Transverse colon (tissue), 4 donors: ENCODE results near the gene C6orf62. TPM values are rescaled to one million over a fixed set of nuclear protein-coding genes. Genes with fewer than 3 reads are reported as not detected.
"Not testable (repeated sequence)": the region's sequence is repeated elsewhere in the genome, so short reads cannot be mapped to it uniquely, and the experiment has no call there.

Experiments used
- DNase-seq: peaks from one replicate; pipeline ENCODE4 v3.0.0-alpha.2; 2019
- H3K27ac ChIP-seq, 4 donors: fragments of 200-600 bp; sonication (generic); 2 replicates each; pipeline ENCODE4 v1.5.1; 2016 to 2018; ENCODE audit warnings: inconsistent platforms in 4 of 4
- H3K27me3 ChIP-seq: fragments of 200-600 bp; sonication (generic); 2 replicates; pipeline ENCODE4 v1.5.1; 2017; ENCODE audit warnings: inconsistent platforms
- H3K36me3 ChIP-seq, 4 donors: fragments of 200-600 bp; sonication (generic); 2 replicates each; pipeline ENCODE4 v1.5.1; 2017 to 2019; ENCODE audit warnings: inconsistent platforms in 4 of 4
- H3K4me1 ChIP-seq, 4 donors: fragments of 200-600 bp; sonication (generic); 2 replicates each; pipeline ENCODE4 v1.5.1; 2017 to 2020; ENCODE audit warnings: inconsistent platforms in 4 of 4
- H3K4me3 ChIP-seq, 4 donors: fragments of 200-600 bp; sonication (generic); 1 replicate in 1 of 4; 2 replicates in 3 of 4; pipeline versions ENCODE4 v1.5.1 to v1.6.1; 2017 to 2019; ENCODE audit warnings: inconsistent platforms in 4 of 4
- H3K9me3 ChIP-seq, 2 donors: fragments of 200-600 bp; sonication (generic); 2 replicates each; pipeline ENCODE4 v1.5.1; 2017 to 2019; ENCODE audit warnings: inconsistent platforms in 2 of 2
- CTCF ChIP-seq, 5 experiments: fragments of 200-600 bp in 3 of 5; fragments of 450-650 bp in 2 of 5; sonication (generic) in 3 of 5; IDR thresholded peaks; 1 replicate in 2 of 5; 2 replicates in 3 of 5; pipeline ENCODE4 v1.5.1; 2016 to 2017; ENCODE audit warnings: antibody characterized with exemption in 5 of 5, inconsistent platforms in 3 of 5, mild to moderate bottlenecking in 2 of 5, moderate library complexity in 1 of 5
- EP300 ChIP-seq: sonication (generic); formaldehyde crosslinking; IDR thresholded peaks from one replicate; pipeline ENCODE4 v1.6.1; 2017; ENCODE audit warnings: antibody characterized with exemption, low read depth
- POLR2A ChIP-seq: fragments of 450-650 bp; IDR thresholded peaks from one replicate; pipeline ENCODE4 v1.6.1; 2016; ENCODE audit warnings: antibody characterized with exemption, mild to moderate bottlenecking, moderate library complexity
- POLR2AphosphoS5 ChIP-seq, 3 donors: sonication (generic); formaldehyde crosslinking; IDR thresholded peaks; one replicate each; pipeline ENCODE4 v1.6.1; 2016; ENCODE audit warnings: antibody characterized with exemption in 3 of 3
- WGBS, 2 donors: methylation state at CpG; one replicate each; pipeline ENCODE4 v1.1.5; 2018; ENCODE audit warnings: low coverage in 1 of 2; 5-methylcytosine and 5-hydroxymethylcytosine counted together
- in situ Hi-C, 4 donors: fragments of 200-750 bp; cut with MboI; loops; one replicate each; pipeline versions ENCODE4 v1.15.0 to v1.15.1; 2017; ENCODE audit warnings: low sequenced_read_pairs in 3 of 4, low pct_ligation_motif_present in 1 of 4, low pct_unique_long_range_greater_than_20kb in 1 of 4
- intact Hi-C: fragments of 100-400 bp; cut with DNase I; formaldehyde crosslinking; loops from one replicate; pipeline ENCODE4 v1.15.1; 2023; ENCODE audit warnings: low total_unique reads
- total RNA-seq, 4 donors: library from RNA; depleted of rRNA; stranded (reverse); fragments of >200 nt; gene quantifications; one replicate each; pipeline ENCODE4 v1.1.0, GENCODE V29; 2016

Gene C6orf62
- total RNA-seq, 4 donors from 2014 or later: 29.9 to 64.3 (median 40.9) TPM

- 89% methylated on average over 3 of the region's 3 CpGs; no CpG with 5 or more reads in 1 of the 2 donors for WGBS, 2 donors
- no peak for DNase-seq
- in situ Hi-C loops (loop anchor here in 2 of 4 donors (10.0 to 25.0 kb wide), 2 partner anchors 172 to 175 kb away; no protein-coding TSS in a partner anchor), intact Hi-C loops (loop anchor here (10.0 kb wide), 1 partner anchor 175 kb away; no protein-coding TSS in a partner anchor)
- peaks cover 0 to 12% (median 0%) of the 10 kb centered on the region in 4 donors for H3K4me1 ChIP-seq
- no peaks in the 10 kb centered on the region for H3K9me3 ChIP-seq
- no peak overlapping the region for H3K4me3 ChIP-seq
- H3K27me3 ChIP-seq: no peaks in the 10 kb centered on the region
- no peaks in the 10 kb centered on the region for H3K36me3 ChIP-seq
- TF ChIP-seq POLR2A (no peak), CTCF (IDR thresholded peaks at IDR 0.05) (no peak), EP300 (no peak), POLR2AphosphoS5 (IDR thresholded peaks at IDR 0.05) (no peak)
- H3K27ac ChIP-seq: no peak overlapping the region
These were observed 40.8 kb upstream of the C6orf62 start for GRCh38 chr6:24759718-24760117.

GRCh38 chr6:24757611-24758010 lies 38.7 kb upstream of the C6orf62 start:
- Histone ChIP-seq H3K27ac (no peak overlapping the region), H3K36me3 (no peaks in the 10 kb centered on the region), H3K4me3 (no peak overlapping the region), H3K4me1 (no peaks in the 10 kb centered on the region), H3K27me3 (no peaks in the 10 kb centered on the region), H3K9me3 (no peaks in the 10 kb centered on the region)
- 95% methylated on average over 6 of the region's 6 CpGs; no CpG with 5 or more reads in 1 of the 2 donors for WGBS, 2 donors
- DNase-seq: no peak
- in situ Hi-C loops (loop anchor here in 1 of 4 donors (25.0 kb wide), 1 partner anchor 170 kb away; no protein-coding TSS in a partner anchor), intact Hi-C loops (no loop called here)
- TF ChIP-seq CTCF (IDR thresholded peaks at IDR 0.05): no peak
- TF ChIP-seq POLR2AphosphoS5 (IDR thresholded peaks at IDR 0.05): no peak
- TF ChIP-seq EP300: no peak
- no peak for TF ChIP-seq POLR2A

GRCh38 chr6:24755279-24755678 lies 36.3 kb upstream of the C6orf62 start:
- Histone ChIP-seq H3K4me3 (no peak overlapping the region), H3K27ac (no peak overlapping the region), H3K4me1 (no peaks in the 10 kb centered on the region), H3K9me3 (no peaks in the 10 kb centered on the region), H3K36me3 (no peaks in the 10 kb centered on the region), H3K27me3 (no peaks in the 10 kb centered on the region)
- intact Hi-C loops: no loop called here
- DNase-seq: no peak
- in situ Hi-C loops: loop anchor here in 1 of 4 donors (25.0 kb wide), 1 partner anchor 168 kb away; no protein-coding TSS in a partner anchor
- TF ChIP-seq POLR2A: no peak

GRCh38 chr6:24754378-24754777 lies 35.4 kb upstream of the C6orf62 start:
- H3K27me3 ChIP-seq, H3K9me3 ChIP-seq, DNase-seq, intact Hi-C loops, H3K4me1 ChIP-seq, H3K27ac ChIP-seq, H3K4me3 ChIP-seq, H3K36me3 ChIP-seq: not testable (repeated sequence)
- in situ Hi-C loops: loop anchor here in 1 of 4 donors (25.0 kb wide), 1 partner anchor 167 kb away; no protein-coding TSS in a partner anchor
- WGBS, 2 donors: 81 to 86% methylated on average over 1 to 4 of the region's 4 CpGs

- H3K4me1 ChIP-seq: no peaks in the 10 kb centered on the region
- in situ Hi-C loops (loop anchor here in 1 of 4 donors (25.0 kb wide), 1 partner anchor 166 kb away; no protein-coding TSS in a partner anchor), intact Hi-C loops (no loop called here)
- no peaks in the 10 kb centered on the region for H3K27me3 ChIP-seq
- H3K27ac ChIP-seq: no peak overlapping the region
- H3K4me3 ChIP-seq: no peak overlapping the region
- no peak for TF ChIP-seq POLR2AphosphoS5 (IDR thresholded peaks at IDR 0.05)
- TF ChIP-seq EP300: no peak
- TF ChIP-seq CTCF (IDR thresholded peaks at IDR 0.05): no peak
- no peak for TF ChIP-seq POLR2A
- DNase-seq: no peak
- 60 to 71% methylated on average over 2 of the region's 2 CpGs for WGBS, 2 donors
- no peaks in the 10 kb centered on the region for H3K9me3 ChIP-seq
- no peaks in the 10 kb centered on the region for H3K36me3 ChIP-seq
These were observed 34.6 kb upstream of the C6orf62 start for GRCh38 chr6:24753545-24753944.
